NCI-H128 (cell line): Measurements from ENCODE around the gene NUP210L.
"Not testable (repeated sequence)": the region's sequence is repeated elsewhere in the genome, so short reads cannot be mapped to it uniquely, and the experiment has no call there.

Experiments
- DNase-seq: peaks from one replicate; lab custom pipeline; 2025; ENCODE audit not compliant: unreplicated experiment; lab: John Stamatoyannopoulos, UW

Gene NUP210L

GRCh38 chr1:154170547-154171222 lies 15.8 kb upstream of the NUP210L start:
- no peak for DNase-seq

GRCh38 chr1:154167461-154167860 lies 12.6 kb upstream of the NUP210L start:
- DNase-seq: no peak

- no peak for DNase-seq
Observed at GRCh38 chr1:154166207-154166606, 11.3 kb upstream of the NUP210L start.

GRCh38 chr1:154159554-154159953 lies 4.7 kb upstream of the NUP210L start:
- no peak for DNase-seq

GRCh38 chr1:154158307-154159125 lies 3.6 kb upstream of the NUP210L start:
- DNase-seq: no peak

- DNase-seq: no peak
Observed at GRCh38 chr1:154157520-154158306, 2.8 kb upstream of the NUP210L start.

- no peak for DNase-seq
Observed at GRCh38 chr1:154155251-154155650, 378 bp upstream of the NUP210L start.

- DNase-seq: no peak
Observed at GRCh38 chr1:154154053-154154452, 820 bp downstream of the NUP210L start.

GRCh38 chr1:154151311-154151710 lies 3.6 kb downstream of the NUP210L start:
- DNase-seq: no peak

- DNase-seq: no peak
Observed at GRCh38 chr1:154148807-154149206, 6.1 kb downstream of the NUP210L start.

- not testable (repeated sequence) for DNase-seq
Observed at GRCh38 chr1:154147505-154147904, 7.4 kb downstream of the NUP210L start.

- no peak for DNase-seq
Observed at GRCh38 chr1:154145986-154146385, 8.9 kb downstream of the NUP210L start.

- no peak for DNase-seq
Observed at GRCh38 chr1:154142358-154142757, 12.5 kb downstream of the NUP210L start.

- DNase-seq: no peak
Observed at GRCh38 chr1:154141240-154141639, 13.6 kb downstream of the NUP210L start.

GRCh38 chr1:154137888-154138287 lies 17.0 kb downstream of the NUP210L start:
- no peak for DNase-seq

GRCh38 chr1:154133256-154133655 lies 21.6 kb downstream of the NUP210L start:
- DNase-seq: no peak

GRCh38 chr1:154129391-154129970 lies 25.4 kb downstream of the NUP210L start:
- DNase-seq: no peak

- DNase-seq: not testable (repeated sequence)
Observed at GRCh38 chr1:154123205-154123604, 31.7 kb downstream of the NUP210L start.

- no peak for DNase-seq
Observed at GRCh38 chr1:154117642-154118041, 37.2 kb downstream of the NUP210L start.

- no peak for DNase-seq
Observed at GRCh38 chr1:154115180-154115579, 39.7 kb downstream of the NUP210L start.

GRCh38 chr1:154104433-154105082 lies 50.3 kb downstream of the NUP210L start:
- no peak for DNase-seq
